ENCODE measurements around the gene CXCL6.

DNA sequence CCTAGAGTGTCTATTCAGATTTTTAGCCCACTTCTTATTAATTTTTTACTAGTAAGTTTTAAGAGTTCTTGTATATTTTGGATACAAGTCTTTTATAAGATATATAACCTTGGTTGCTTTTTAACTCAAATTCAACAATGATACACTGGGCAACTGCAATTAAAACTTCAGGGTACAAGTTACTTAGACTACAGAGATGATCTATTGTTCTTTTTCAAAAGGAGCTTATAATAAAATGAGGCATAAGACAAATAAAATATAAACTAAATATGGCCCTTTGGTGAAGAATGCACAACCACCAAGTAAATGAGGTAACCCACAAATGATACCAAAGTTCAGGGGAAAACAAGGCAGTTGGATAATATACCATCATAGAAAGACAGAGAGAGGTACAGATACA is 37.6 kb upstream of the CXCL6 start:
- TF ChIP-seq CTCF (conservative IDR thresholded peaks at IDR 0.05) = no peak
- no peak for TF ChIP-seq ZFX (IDR thresholded peaks at IDR 0.05)

All from C4-2B (cell line).